ENCODE data around the gene STMN1. TPM values are rescaled to one million over a fixed set of nuclear protein-coding genes. Genes with fewer than 3 reads are reported as not detected.

Gene STMN1
- polyA plus RNA-seq, 1 donor (not counting 4 experiments of a cell fraction or from before 2014, with no cell fraction given) = 82.8 TPM

DNA sequence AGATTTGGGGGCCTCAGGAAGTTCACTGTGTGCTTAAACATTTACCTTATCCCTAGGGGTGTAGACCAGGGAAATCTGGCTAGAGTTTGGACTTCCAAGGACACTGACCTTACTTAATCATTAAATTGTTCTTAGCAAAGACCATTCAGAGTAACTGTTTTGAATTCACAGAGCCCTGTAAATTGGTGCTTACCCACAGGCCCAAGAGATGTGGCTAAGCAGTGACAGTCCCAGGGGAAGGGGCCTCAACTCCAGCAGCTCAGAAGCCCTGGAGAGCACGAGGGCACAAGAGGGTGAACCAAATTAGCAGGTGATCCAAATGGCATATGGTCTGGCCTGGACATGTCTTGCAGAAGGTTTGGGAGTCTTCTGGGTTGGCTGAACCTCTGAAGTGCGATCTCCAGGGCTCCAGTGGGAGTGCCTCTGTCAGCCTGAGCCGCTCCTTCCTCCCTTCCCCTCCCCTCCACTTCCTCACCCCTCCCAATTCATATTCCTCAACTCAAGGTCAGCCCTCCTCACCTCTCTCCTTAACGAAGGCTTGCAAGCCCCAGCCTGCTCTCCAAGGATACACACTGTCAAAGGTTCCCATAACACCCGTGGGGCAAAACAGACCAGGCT is 35.0 kb downstream of the STMN1 start:
- peaks cover 44% of the 10 kb centered on the region for H3K4me1 ChIP-seq (ENCODE audit: control insufficient read depth, extremely low read depth, insufficient read depth, low read length)
- H3K27me3 ChIP-seq (ENCODE audit: control insufficient read depth, extremely low read depth, insufficient read depth, low read length) = no peaks in the 10 kb centered on the region
- peak overlapping the region; percentile 31 for H3K9ac ChIP-seq (ENCODE audit: control insufficient read depth, extremely low read depth, insufficient read depth, low read length)
- peaks cover 12% of the 10 kb centered on the region in 2 experiments for H3K36me3 ChIP-seq (ENCODE audit: control insufficient read depth in 2 of 2, extremely low read depth in 1 of 2, insufficient read depth in 2 of 2, low read length in 2 of 2)
- H3K79me2 ChIP-seq (ENCODE audit: control insufficient read depth, insufficient read depth, low read length) = peaks cover 10% of the 10 kb centered on the region
- no peaks in the 10 kb centered on the region for H3K9me1 ChIP-seq (ENCODE audit: control insufficient read depth, extremely low read depth, insufficient read depth, low read length)
- TF ChIP-seq EZH2 (IDR thresholded peaks at IDR 0.05; ENCODE audit: low read length) (no peak), CTCF (optimal IDR thresholded peaks at IDR 0.05 in 1 of 3, IDR thresholded peaks at IDR 0.05 in 1 of 3, conservative IDR thresholded peaks at IDR 0.05 in 1 of 3; ENCODE audit: extremely low read depth in 1 of 3, insufficient read depth in 2 of 3, low read length in 3 of 3) (no peak)
- FAIRE-seq (peak; percentile 53), DNase-seq (ENCODE audit: low read depth, low spot score) (no peak)
- H4K20me1 ChIP-seq (ENCODE audit: control insufficient read depth, extremely low read depth, insufficient read depth, low read length) = no peaks in the 10 kb centered on the region
- peak overlapping the region; percentile 31 for H2AFZ ChIP-seq (ENCODE audit: control insufficient read depth, low read length)
- dilution Hi-C loops (cut with MboI; ENCODE audit: extremely low pct_ligation_motif_present, low sequenced_read_pairs) = no loop called here
- peak overlapping the region; percentile 72 for H3K4me2 ChIP-seq (ENCODE audit: control insufficient read depth, extremely low read depth, insufficient read depth, low read depth, low read length)
- peak overlapping the region; percentile 47 for H3K27ac ChIP-seq (ENCODE audit: control insufficient read depth, insufficient read depth, low read length)
- H3K4me3 ChIP-seq (ENCODE audit: control insufficient read depth in 2 of 3, extremely low read depth in 1 of 3, insufficient read depth in 2 of 3, low read depth in 1 of 3, low read length in 3 of 3) = peak overlapping the region in 1 of 3 experiments; percentile 31
- no peaks in the 10 kb centered on the region for H3K9me3 ChIP-seq (ENCODE audit: control insufficient read depth, low read depth, low read length)

DNA sequence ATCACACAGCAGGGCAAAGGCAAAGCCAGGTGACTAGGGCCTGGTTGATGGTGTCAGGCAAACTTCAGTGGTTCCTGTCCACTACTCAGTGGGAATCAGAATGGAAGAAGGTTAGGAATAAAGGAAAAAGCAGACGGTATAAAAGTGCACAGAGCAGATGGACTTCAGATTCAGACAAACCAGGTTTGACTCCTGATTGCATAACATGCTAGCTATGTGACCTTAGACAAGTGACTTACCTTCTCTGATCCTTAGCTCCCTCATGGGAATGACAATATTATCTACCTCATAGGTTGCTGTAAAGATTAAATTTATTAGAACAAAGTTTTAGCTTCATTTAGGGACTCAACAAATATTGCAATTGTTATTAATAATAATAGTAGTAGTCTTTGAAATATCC is 35.6 kb downstream of the STMN1 start:
- Histone ChIP-seq H3K27ac (ENCODE audit: control insufficient read depth, insufficient read depth, low read length) (no peak overlapping the region), H2AFZ (ENCODE audit: control insufficient read depth, low read length) (no peak overlapping the region), H3K27me3 (ENCODE audit: control insufficient read depth, extremely low read depth, insufficient read depth, low read length) (no peaks in the 10 kb centered on the region), H3K4me1 (ENCODE audit: control insufficient read depth, extremely low read depth, insufficient read depth, low read length) (peaks cover 42% of the 10 kb centered on the region), H3K9me3 (ENCODE audit: control insufficient read depth, low read depth, low read length) (no peaks in the 10 kb centered on the region), H4K20me1 (ENCODE audit: control insufficient read depth, extremely low read depth, insufficient read depth, low read length) (no peaks in the 10 kb centered on the region), H3K4me2 (ENCODE audit: control insufficient read depth, extremely low read depth, insufficient read depth, low read depth, low read length) (no peak overlapping the region), H3K9ac (ENCODE audit: control insufficient read depth, extremely low read depth, insufficient read depth, low read length) (no peak overlapping the region), H3K4me3 (ENCODE audit: control insufficient read depth in 2 of 3, extremely low read depth in 1 of 3, insufficient read depth in 2 of 3, low read depth in 1 of 3, low read length in 3 of 3) (no peak overlapping the region), H3K9me1 (ENCODE audit: control insufficient read depth, extremely low read depth, insufficient read depth, low read length) (no peaks in the 10 kb centered on the region), H3K36me3 (ENCODE audit: control insufficient read depth in 2 of 2, extremely low read depth in 1 of 2, insufficient read depth in 2 of 2, low read length in 2 of 2) (peaks cover 12% of the 10 kb centered on the region in 2 experiments), H3K79me2 (ENCODE audit: control insufficient read depth, insufficient read depth, low read length) (peaks cover 10% of the 10 kb centered on the region)
- DNase-seq (ENCODE audit: low read depth, low spot score) (no peak), FAIRE-seq (no peak)
- dilution Hi-C loops (cut with MboI; ENCODE audit: extremely low pct_ligation_motif_present, low sequenced_read_pairs) = no loop called here
- no peak for TF ChIP-seq EZH2 (IDR thresholded peaks at IDR 0.05; ENCODE audit: low read length)
- no peak for TF ChIP-seq CTCF (optimal IDR thresholded peaks at IDR 0.05 in 1 of 3, IDR thresholded peaks at IDR 0.05 in 1 of 3, conservative IDR thresholded peaks at IDR 0.05 in 1 of 3; ENCODE audit: extremely low read depth in 1 of 3, insufficient read depth in 2 of 3, low read length in 3 of 3)
